DOHH2 (cell line): ENCODE data around the gene CACYBP.

ENCODE experiments used
- H3F3A ChIP-seq: fragments of 200-600 bp; sonication (generic), shearing (Covaris generic); 2 replicates; pipeline ENCODE4 v1.6.0; 2016; ENCODE audit warnings: antibody characterized with exemption, mild to moderate bottlenecking; ENCODE audit not compliant: control insufficient read depth, insufficient read depth
- H3K27ac ChIP-seq: fragments of 200-600 bp; sonication (generic); 2 replicates; pipeline ENCODE4 v1.5.1; 2014; ENCODE audit warnings: low read depth, mild to moderate bottlenecking, low read length, moderate library complexity
- H3K27me3 ChIP-seq: fragments of 200-600 bp; sonication (generic); 2 replicates; pipeline ENCODE4 v1.6.1; 2014; ENCODE audit warnings: mild to moderate bottlenecking, low read length, mixed read lengths; ENCODE audit not compliant: control insufficient read depth
- H3K36me3 ChIP-seq: fragments of 200-600 bp; sonication (generic); 2 replicates; pipeline ENCODE4 v1.6.1; 2014; ENCODE audit warnings: mild to moderate bottlenecking, low read length, moderate library complexity, mixed read lengths; ENCODE audit not compliant: control insufficient read depth
- H3K4me1 ChIP-seq: fragments of 200-600 bp; sonication (generic); 2 replicates; pipeline ENCODE4 v1.6.1; 2014; ENCODE audit warnings: mild to moderate bottlenecking, low read length, mixed read lengths; ENCODE audit not compliant: control insufficient read depth
- H3K4me2 ChIP-seq: fragments of 200-600 bp; sonication (generic); 2 replicates; pipeline ENCODE4 v1.6.0; 2014; ENCODE audit warnings: mild to moderate bottlenecking, low read length, moderate library complexity
- H3K4me3 ChIP-seq: fragments of 200-600 bp; sonication (generic); 2 replicates; pipeline ENCODE4 v1.5.1; 2014; ENCODE audit warnings: mild to moderate bottlenecking, low read length, mixed read lengths
- H3K79me2 ChIP-seq: fragments of 200-600 bp; sonication (generic); 2 replicates; pipeline ENCODE4 v1.6.1; 2014; ENCODE audit warnings: mild to moderate bottlenecking, low read length, mixed read lengths; ENCODE audit not compliant: control insufficient read depth
- H3K9me2 ChIP-seq: fragments of 200-600 bp; sonication (generic); replicated peaks from 2 replicates; pipeline ENCODE4 v1.6.1; 2014; ENCODE audit warnings: mild to moderate bottlenecking, low read length, mixed read lengths; ENCODE audit not compliant: control insufficient read depth
- H3K9me3 ChIP-seq: fragments of 200-600 bp; sonication (generic); 2 replicates; pipeline ENCODE4 v1.6.1; 2014; ENCODE audit warnings: antibody characterized with exemption, low read length, mixed read lengths; ENCODE audit not compliant: control insufficient read depth, insufficient read depth
- H4K20me1 ChIP-seq: fragments of 200-600 bp; sonication (generic); 2 replicates; pipeline ENCODE4 v1.6.0; 2014; ENCODE audit warnings: low read depth, mild to moderate bottlenecking, antibody characterized with exemption, low read length, moderate library complexity; ENCODE audit not compliant: control insufficient read depth, insufficient read depth
- CTCF ChIP-seq: fragments of 200-600 bp; sonication (generic); IDR thresholded peaks from one replicate; pipeline ENCODE4 v1.5.1; 2014; ENCODE audit warnings: antibody characterized with exemption, mild to moderate bottlenecking, low read depth, low read length; ENCODE audit not compliant: poor library complexity, severe bottlenecking
- EZH2phosphoT487 ChIP-seq: fragments of 200-600 bp; sonication (generic); IDR thresholded peaks from 2 replicates; pipeline ENCODE4 v1.6.1; 2017; ENCODE audit warnings: borderline replicate concordance, mild to moderate bottlenecking, antibody characterized with exemption, low read length, moderate library complexity, mixed read lengths

CACYBP gene

GRCh38 chr1:174968750-174969244 is 30.9 kb upstream of the CACYBP start:
- H3F3A ChIP-seq = peaks cover 21% of the 10 kb centered on the region
- peaks cover 26% of the 10 kb centered on the region for H3K36me3 ChIP-seq
- H3K4me1 ChIP-seq = peaks cover 76% of the 10 kb centered on the region
- H3K9me3 ChIP-seq = no peaks in the 10 kb centered on the region
- no peaks in the 10 kb centered on the region for H4K20me1 ChIP-seq
- H3K27me3 ChIP-seq = no peaks in the 10 kb centered on the region
- H3K79me2 ChIP-seq = no peaks in the 10 kb centered on the region
- peak overlapping the region; percentile 35 for H3K4me3 ChIP-seq
- TF ChIP-seq EZH2phosphoT487 (no peak), CTCF (no peak)
- peak overlapping the region; percentile 58 for H3K4me2 ChIP-seq
- no peaks in the 10 kb centered on the region for H3K9me2 ChIP-seq
- H3K27ac ChIP-seq = peak overlapping the region; percentile 53

- no peak overlapping the region for H3K27ac ChIP-seq
- no peaks in the 10 kb centered on the region for H3K9me2 ChIP-seq
- no peaks in the 10 kb centered on the region for H4K20me1 ChIP-seq
- H3K4me2 ChIP-seq = no peak overlapping the region
- no peaks in the 10 kb centered on the region for H3K27me3 ChIP-seq
- TF ChIP-seq CTCF = no peak
- TF ChIP-seq EZH2phosphoT487 = no peak
- H3F3A ChIP-seq = peaks cover 13% of the 10 kb centered on the region
- H3K9me3 ChIP-seq = no peaks in the 10 kb centered on the region
- no peak overlapping the region for H3K4me3 ChIP-seq
- H3K4me1 ChIP-seq = peaks cover 64% of the 10 kb centered on the region
- H3K79me2 ChIP-seq = no peaks in the 10 kb centered on the region
- H3K36me3 ChIP-seq = peaks cover 31% of the 10 kb centered on the region
Measured at GRCh38 chr1:174969977-174970376, 29.8 kb upstream of the CACYBP start.

GRCh38 chr1:174971466-174971865 is 28.3 kb upstream of the CACYBP start:
- H4K20me1 ChIP-seq = no peaks in the 10 kb centered on the region
- H3F3A ChIP-seq = peaks cover 7% of the 10 kb centered on the region; the same call in 1 of the 2 replicates
- H3K27ac ChIP-seq = no peak overlapping the region
- no peaks in the 10 kb centered on the region for H3K79me2 ChIP-seq
- peaks cover 50% of the 10 kb centered on the region for H3K4me1 ChIP-seq
- H3K36me3 ChIP-seq = peaks cover 46% of the 10 kb centered on the region
- H3K27me3 ChIP-seq = no peaks in the 10 kb centered on the region
- H3K9me2 ChIP-seq = no peaks in the 10 kb centered on the region
- H3K9me3 ChIP-seq = no peaks in the 10 kb centered on the region
- no peak overlapping the region for H3K4me2 ChIP-seq
- H3K4me3 ChIP-seq = no peak overlapping the region
- TF ChIP-seq EZH2phosphoT487 = no peak
- no peak for TF ChIP-seq CTCF

GRCh38 chr1:174971902-174972301 is 27.8 kb upstream of the CACYBP start:
- H3K4me3 ChIP-seq = no peak overlapping the region
- peaks cover 49% of the 10 kb centered on the region for H3K36me3 ChIP-seq

More at GRCh38 chr1:174971902-174972301, 27.8 kb upstream of the CACYBP start:
- no peaks in the 10 kb centered on the region for H4K20me1 ChIP-seq
- no peaks in the 10 kb centered on the region for H3K9me2 ChIP-seq
- H3K27me3 ChIP-seq = no peaks in the 10 kb centered on the region
- peaks cover 45% of the 10 kb centered on the region for H3K4me1 ChIP-seq
- no peak for TF ChIP-seq CTCF
- no peak for TF ChIP-seq EZH2phosphoT487
- H3K4me2 ChIP-seq = no peak overlapping the region
- peaks cover 7% of the 10 kb centered on the region; the same call in 1 of the 2 replicates for H3F3A ChIP-seq
- H3K27ac ChIP-seq = no peak overlapping the region
- no peaks in the 10 kb centered on the region for H3K9me3 ChIP-seq
- H3K79me2 ChIP-seq = no peaks in the 10 kb centered on the region
